T-helper 2 cell treated with Interferon-gamma antibody and Interleukin-4, amounts not matched to agents 5 μg/mL and 100 μg/mL, for 36 hours (primary cell): ENCODE measurements around the gene MYRFL.
"Not testable (repeated sequence)": the region's sequence is repeated elsewhere in the genome, so short reads cannot be mapped to it uniquely, and the experiment has no call there.

Experiments
- DNase-seq: peaks from one replicate; pipeline ENCODE4 v3.0.0; 2021; ENCODE audit warnings: low spot score
- H3K27ac Mint-ChIP-seq: one replicate; pipeline ENCODE4 v1.8.0; 2021; ENCODE audit warnings: mild to moderate bottlenecking, mixed read lengths
- H3K27me3 Mint-ChIP-seq: one replicate; pipeline ENCODE4 v1.8.0; 2021; ENCODE audit warnings: low read depth, mixed read lengths
- H3K36me3 Mint-ChIP-seq: one replicate; pipeline ENCODE4 v1.8.0; 2021; ENCODE audit warnings: low read depth, mixed read lengths
- H3K4me1 Mint-ChIP-seq: one replicate; pipeline ENCODE4 v1.8.0; 2021; ENCODE audit warnings: low read depth, mixed read lengths
- H3K4me3 Mint-ChIP-seq: one replicate; pipeline ENCODE4 v1.8.0; 2022; ENCODE audit warnings: mild to moderate bottlenecking, moderate library complexity, mixed read lengths
- H3K9me3 Mint-ChIP-seq: one replicate; pipeline ENCODE4 v1.8.0; 2021; ENCODE audit warnings: mixed read lengths

Gene MYRFL

DNA sequence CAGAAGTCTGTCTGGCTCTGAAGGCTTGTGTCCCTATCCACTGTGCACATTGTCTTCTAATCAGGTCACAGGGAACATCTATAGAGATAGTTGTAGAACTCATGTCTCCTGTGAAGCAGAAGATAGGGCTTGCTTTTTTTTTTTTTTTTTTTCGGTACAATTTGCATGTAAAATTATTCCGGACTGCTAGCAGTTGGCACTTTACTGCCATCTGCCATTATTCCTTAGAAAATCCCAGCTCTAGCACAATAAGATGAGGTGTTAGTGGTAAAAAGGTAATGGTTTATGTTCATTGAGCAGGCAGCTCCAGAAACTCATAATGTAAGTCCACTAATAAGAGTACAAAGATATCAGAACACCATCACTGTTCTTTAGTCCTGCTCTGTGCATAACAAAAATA is 8.7 kb downstream of the MYRFL start:
- Mint-ChIP-seq H3K27ac (no peak overlapping the region), H3K27me3 (peaks cover 8% of the 10 kb centered on the region), H3K4me3 (no peak overlapping the region), H3K9me3 (no peaks in the 10 kb centered on the region), H3K36me3 (no peaks in the 10 kb centered on the region), H3K4me1 (no peaks in the 10 kb centered on the region)
- DNase-seq: no peak

- no peak overlapping the region for H3K27ac Mint-ChIP-seq
- H3K36me3 Mint-ChIP-seq: no peaks in the 10 kb centered on the region
- no peak overlapping the region for H3K4me3 Mint-ChIP-seq
- no peak for DNase-seq
- no peaks in the 10 kb centered on the region for H3K9me3 Mint-ChIP-seq
- H3K27me3 Mint-ChIP-seq: peaks cover 8% of the 10 kb centered on the region
- H3K4me1 Mint-ChIP-seq: no peaks in the 10 kb centered on the region
Measured at GRCh38 chr12:69834147-69834546, 9.1 kb downstream of the MYRFL start.

- no peaks in the 10 kb centered on the region for H3K36me3 Mint-ChIP-seq
- no peak overlapping the region for H3K4me3 Mint-ChIP-seq
- H3K4me1 Mint-ChIP-seq: no peaks in the 10 kb centered on the region
- no peaks in the 10 kb centered on the region for H3K9me3 Mint-ChIP-seq
- H3K27ac Mint-ChIP-seq: no peak overlapping the region
- H3K27me3 Mint-ChIP-seq: peaks cover 8% of the 10 kb centered on the region
- no peak for DNase-seq
Measured at GRCh38 chr12:69834576-69834975, 9.5 kb downstream of the MYRFL start.

GRCh38 chr12:69835081-69835480 is 10.1 kb downstream of the MYRFL start:
- no peaks in the 10 kb centered on the region for H3K9me3 Mint-ChIP-seq
- no peak for DNase-seq
- no peaks in the 10 kb centered on the region for H3K4me1 Mint-ChIP-seq
- no peak overlapping the region for H3K27ac Mint-ChIP-seq
- H3K4me3 Mint-ChIP-seq: no peak overlapping the region
- H3K27me3 Mint-ChIP-seq: peaks cover 8% of the 10 kb centered on the region
- no peaks in the 10 kb centered on the region for H3K36me3 Mint-ChIP-seq

DNA sequence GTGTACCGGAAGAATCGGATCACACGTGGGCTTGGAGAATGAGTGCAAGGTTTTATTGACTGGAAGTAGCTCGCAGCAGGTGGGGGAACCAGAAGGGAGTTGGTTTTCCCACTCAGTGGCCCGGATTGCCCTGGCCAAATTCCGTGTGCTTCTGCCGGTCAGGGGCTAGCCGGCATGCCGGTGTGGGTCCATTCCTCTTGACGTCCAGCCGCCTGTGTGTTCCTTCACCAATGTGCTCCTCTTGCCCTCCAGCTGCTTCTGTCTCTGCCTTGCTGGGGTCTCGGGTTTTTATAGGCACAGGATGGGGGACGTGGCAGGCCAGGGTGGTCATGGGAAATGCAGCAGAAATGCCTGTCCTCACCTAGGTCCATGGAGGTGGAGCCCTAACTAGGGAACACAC is 11.0 kb downstream of the MYRFL start:
- Mint-ChIP-seq H3K27me3 (peaks cover 8% of the 10 kb centered on the region), H3K27ac (no peak overlapping the region), H3K4me3 (no peak overlapping the region), H3K4me1 (no peaks in the 10 kb centered on the region), H3K36me3 (no peaks in the 10 kb centered on the region), H3K9me3 (no peaks in the 10 kb centered on the region)
- no peak for DNase-seq

DNA sequence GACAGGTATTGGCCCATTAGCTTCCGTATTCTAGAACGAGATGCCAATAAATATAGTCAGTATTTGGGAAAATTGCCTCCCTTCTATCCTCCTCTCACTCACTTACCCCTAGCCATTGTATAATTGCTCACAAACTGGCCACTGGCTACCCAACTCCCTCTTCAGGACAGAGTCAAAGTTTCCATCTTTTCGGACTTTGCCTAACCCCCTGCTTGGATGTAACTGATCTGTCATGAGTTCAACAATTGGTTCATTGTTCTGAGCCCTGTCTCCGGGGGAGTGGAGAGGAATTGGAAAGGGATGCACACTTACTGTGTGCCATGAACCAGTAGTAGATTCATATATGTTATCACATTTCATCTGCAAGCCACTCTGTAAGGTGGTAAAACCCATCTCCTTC is 12.2 kb downstream of the MYRFL start:
- Mint-ChIP-seq H3K4me1 (no peaks in the 10 kb centered on the region), H3K27me3 (peaks cover 7% of the 10 kb centered on the region), H3K9me3 (no peaks in the 10 kb centered on the region), H3K36me3 (no peaks in the 10 kb centered on the region), H3K4me3 (no peak overlapping the region), H3K27ac (no peak overlapping the region)
- no peak for DNase-seq

DNA sequence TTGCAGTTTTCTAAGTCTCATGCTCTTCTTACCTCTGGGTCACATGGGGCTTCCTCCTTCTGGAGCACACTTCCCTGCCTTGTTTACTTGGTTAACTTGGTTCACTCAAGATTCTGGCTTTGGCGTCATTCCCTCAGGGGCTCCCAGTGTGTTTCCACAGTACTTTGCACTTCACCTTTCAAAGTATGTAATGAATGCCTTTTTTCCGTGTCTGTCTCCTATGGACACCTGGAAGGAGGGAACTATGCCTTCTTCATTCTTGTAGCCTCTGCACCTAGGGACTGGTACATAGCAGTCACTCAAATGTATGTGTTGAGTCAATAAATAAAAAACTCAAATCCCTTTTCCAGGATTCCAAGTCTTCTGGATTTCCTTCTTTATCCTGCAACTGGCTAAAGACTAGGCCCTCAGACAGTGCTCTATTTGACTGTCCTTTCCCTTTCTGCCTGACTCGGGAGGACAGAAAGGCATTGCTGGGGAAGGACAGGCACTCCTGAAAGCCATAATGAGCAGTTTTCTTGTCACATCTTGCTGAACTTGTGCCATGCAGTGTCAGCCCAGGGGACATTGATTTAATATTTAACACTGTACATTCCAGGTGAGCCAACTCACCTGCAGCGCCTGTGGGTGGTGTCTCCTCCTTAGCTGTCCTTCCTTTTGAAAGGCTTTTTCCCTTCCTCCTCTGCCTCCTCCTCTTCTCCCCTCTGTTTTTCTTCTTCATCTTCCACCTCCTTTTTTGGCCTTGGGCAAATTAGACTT is 12.8 kb downstream of the MYRFL start:
- H3K9me3 Mint-ChIP-seq: no peaks in the 10 kb centered on the region
- no peak overlapping the region for H3K4me3 Mint-ChIP-seq
- peaks cover 3% of the 10 kb centered on the region for H3K27me3 Mint-ChIP-seq
- no peaks in the 10 kb centered on the region for H3K4me1 Mint-ChIP-seq
- DNase-seq: no peak
- no peaks in the 10 kb centered on the region for H3K36me3 Mint-ChIP-seq
- H3K27ac Mint-ChIP-seq: no peak overlapping the region

DNA sequence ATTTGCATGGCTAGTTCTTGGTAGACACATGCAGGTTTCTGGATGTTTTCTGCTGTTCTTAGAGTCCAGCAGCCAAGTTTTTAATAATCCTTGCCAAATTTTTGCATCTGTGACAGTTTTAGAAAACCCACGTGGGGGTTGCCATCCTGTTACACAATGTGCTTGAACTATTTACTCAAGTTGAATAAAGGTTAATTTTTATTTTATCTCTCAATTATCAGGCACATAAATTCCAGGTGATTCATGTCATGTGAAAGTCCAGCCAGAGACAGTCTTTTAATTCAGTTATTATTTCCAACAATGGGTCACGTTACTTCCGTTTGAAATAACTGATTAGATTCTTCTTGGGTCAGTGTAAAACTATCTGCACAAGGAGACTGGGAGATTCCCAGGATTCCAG is 15.7 kb downstream of the MYRFL start:
- Mint-ChIP-seq H3K4me1 (no peaks in the 10 kb centered on the region), H3K36me3 (no peaks in the 10 kb centered on the region), H3K27me3 (peaks cover 3% of the 10 kb centered on the region), H3K27ac (no peak overlapping the region), H3K9me3 (no peaks in the 10 kb centered on the region), H3K4me3 (no peak overlapping the region)
- DNase-seq: no peak

DNA sequence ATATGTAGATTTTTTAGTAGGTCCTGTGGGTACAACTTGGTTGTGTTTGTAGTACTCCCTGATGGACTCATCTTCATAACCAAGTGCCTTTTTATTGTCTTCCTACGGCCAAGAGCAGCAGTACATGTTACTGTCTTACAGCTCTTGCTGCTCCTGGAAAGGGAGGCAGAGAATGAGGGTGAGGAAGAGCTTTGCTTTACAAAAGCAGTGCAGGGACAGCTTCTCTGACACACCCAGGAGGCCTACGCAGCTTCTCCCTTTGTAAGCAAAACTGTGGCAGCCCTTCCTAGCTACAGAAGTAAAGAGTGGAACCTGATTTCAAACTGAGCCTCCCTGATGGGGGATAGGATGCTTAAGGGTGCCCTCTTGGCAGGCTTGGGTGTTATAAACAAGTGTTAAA is 18.6 kb downstream of the MYRFL start:
- H3K4me1 Mint-ChIP-seq: no peaks in the 10 kb centered on the region
- no peak for DNase-seq
- H3K4me3 Mint-ChIP-seq: no peak overlapping the region
- H3K36me3 Mint-ChIP-seq: no peaks in the 10 kb centered on the region
- no peak overlapping the region for H3K27ac Mint-ChIP-seq
- no peaks in the 10 kb centered on the region for H3K9me3 Mint-ChIP-seq
- no peaks in the 10 kb centered on the region for H3K27me3 Mint-ChIP-seq

- no peak overlapping the region for H3K27ac Mint-ChIP-seq
- H3K36me3 Mint-ChIP-seq: no peaks in the 10 kb centered on the region
Measured at GRCh38 chr12:69844416-69844815, 19.4 kb downstream of the MYRFL start.

GRCh38 chr12:69844836-69845235 is 19.8 kb downstream of the MYRFL start:
- no peak overlapping the region for H3K4me3 Mint-ChIP-seq
- H3K4me1 Mint-ChIP-seq: no peaks in the 10 kb centered on the region
- no peaks in the 10 kb centered on the region for H3K27me3 Mint-ChIP-seq
- DNase-seq: no peak
- no peaks in the 10 kb centered on the region for H3K9me3 Mint-ChIP-seq
- H3K36me3 Mint-ChIP-seq: no peaks in the 10 kb centered on the region
- no peak overlapping the region for H3K27ac Mint-ChIP-seq

More at GRCh38 chr12:69844416-69844815, 19.4 kb downstream of the MYRFL start:
- H3K4me1 Mint-ChIP-seq: no peaks in the 10 kb centered on the region
- no peaks in the 10 kb centered on the region for H3K27me3 Mint-ChIP-seq
- DNase-seq: no peak
- H3K4me3 Mint-ChIP-seq: no peak overlapping the region
- H3K9me3 Mint-ChIP-seq: no peaks in the 10 kb centered on the region

GRCh38 chr12:69846976-69847375 is 21.9 kb downstream of the MYRFL start:
- H3K4me1 Mint-ChIP-seq: no peaks in the 10 kb centered on the region
- no peaks in the 10 kb centered on the region for H3K36me3 Mint-ChIP-seq
- no peak overlapping the region for H3K27ac Mint-ChIP-seq

GRCh38 chr12:69851976-69852375 is 26.9 kb downstream of the MYRFL start:
- Mint-ChIP-seq H3K4me3 (no peak overlapping the region), H3K36me3 (no peaks in the 10 kb centered on the region), H3K27me3 (no peaks in the 10 kb centered on the region), H3K27ac (no peak overlapping the region), H3K4me1 (no peaks in the 10 kb centered on the region), H3K9me3 (no peaks in the 10 kb centered on the region)
- DNase-seq: no peak

More at GRCh38 chr12:69846976-69847375, 21.9 kb downstream of the MYRFL start:
- Mint-ChIP-seq H3K4me3 (no peak overlapping the region), H3K9me3 (no peaks in the 10 kb centered on the region), H3K27me3 (no peaks in the 10 kb centered on the region)
- no peak for DNase-seq

- H3K27ac Mint-ChIP-seq, H3K9me3 Mint-ChIP-seq, H3K4me3 Mint-ChIP-seq, H3K36me3 Mint-ChIP-seq, H3K4me1 Mint-ChIP-seq, DNase-seq, H3K27me3 Mint-ChIP-seq: not testable (repeated sequence)
Measured at GRCh38 chr12:69853176-69853961, 28.3 kb downstream of the MYRFL start.
